RWPE1 (cell line): Measurements from ENCODE around the gene SGCA.

ENCODE experiments used
- CTCF ChIA-PET: fragments of 350-600 bp; sonication (Branson Sonifier 250); formaldehyde crosslinking; extraction: SDS; loops from one replicate; lab custom pipeline; 2021; lab: Yijun Ruan, JAX
- POLR2A ChIA-PET: fragments of 400-600 bp; formaldehyde crosslinking; extraction: SDS; loops from one replicate; lab custom pipeline; 2020; ENCODE audit warnings: antibody characterized with exemption; ENCODE audit not compliant: low non-redundant PET; lab: Yijun Ruan, JAX
- DNase-seq: peaks from one replicate; pipeline ENCODE4 v3.0.0; 2012; ENCODE audit warnings: low spot score
- H3K27ac ChIP-seq: fragments of 450-650 bp; 2 replicates; pipeline ENCODE4 v1.5.1; 2017
- CTCF ChIP-seq: fragments of 450-650 bp; conservative IDR thresholded peaks from 2 replicates; pipeline ENCODE4 v1.5.1; 2017; ENCODE audit warnings: low read depth, mild to moderate bottlenecking

The SGCA gene

GRCh38 chr17:50187751-50188530, 22.1 kb downstream of the SGCA start:
- CTCF ChIA-PET = interaction anchor here (0.6 to 1.6 kb wide), 3 partner anchors 10 to 164 kb away, joined by 3 to 7 read pairs (median 5); no protein-coding TSS in a partner anchor
- TF ChIP-seq CTCF = no peak
- DNase-seq = no peak
- peak overlapping the region; percentile 8; the same call in 1 of the 2 replicates for H3K27ac ChIP-seq
- POLR2A ChIA-PET = interaction anchor here (0.6 kb wide), 1 partner anchor 18 kb away, joined by 3 read pairs; no protein-coding TSS in a partner anchor

- TF ChIP-seq CTCF = no peak
- H3K27ac ChIP-seq = peak overlapping the region; percentile 8; the same call in 1 of the 2 replicates
- ChIA-PET CTCF (interaction anchor here (1.4 kb wide), 1 partner anchor 10 kb away, joined by 5 read pairs; no protein-coding TSS in a partner anchor), POLR2A (no interaction called here)
- DNase-seq = no peak
Measured at GRCh38 chr17:50188531-50188920, 22.7 kb downstream of the SGCA start.

GRCh38 chr17:50188921-50189549, 23.2 kb downstream of the SGCA start:
- ChIA-PET POLR2A (no interaction called here), CTCF (no interaction called here)
- no peak for DNase-seq
- no peak for TF ChIP-seq CTCF
- H3K27ac ChIP-seq = no peak overlapping the region

GRCh38 chr17:50189550-50190292, 23.9 kb downstream of the SGCA start:
- POLR2A ChIA-PET = no interaction called here
- TF ChIP-seq CTCF = no peak
- CTCF ChIA-PET = no interaction called here
- H3K27ac ChIP-seq = 0 out of 2 replicates have a peak overlapping the region, but pooled peaks have one; percentile 1
- no peak for DNase-seq

GRCh38 chr17:50190293-50190602, 24.4 kb downstream of the SGCA start:
- no peak for TF ChIP-seq CTCF
- ChIA-PET POLR2A (no interaction called here), CTCF (interaction anchor here (0.8 kb wide), 1 partner anchor 30 kb away, joined by 3 read pairs; no protein-coding TSS in a partner anchor)
- DNase-seq = no peak
- 0 out of 2 replicates have a peak overlapping the region, but pooled peaks have one; percentile 1 for H3K27ac ChIP-seq
